HUES64 (cell line): ENCODE measurements around the gene NTRK2.

ENCODE experiments used
- H3K27ac ChIP-seq: 2 replicates; pipeline ENCODE4 v1.7.0; 2013; ENCODE audit warnings: low read depth, low read length, inconsistent platforms
- H3K27me3 ChIP-seq: 2 replicates; pipeline ENCODE4 v1.6.1; 2013; ENCODE audit warnings: mild to moderate bottlenecking, low read length; ENCODE audit not compliant: insufficient read depth
- H3K36me3 ChIP-seq: 2 replicates; pipeline ENCODE4 v1.6.1; 2013; ENCODE audit warnings: mild to moderate bottlenecking, low read length; ENCODE audit not compliant: insufficient read depth
- H3K4me1 ChIP-seq: 2 replicates; pipeline ENCODE4 v1.6.1; 2013; ENCODE audit warnings: mild to moderate bottlenecking, low read length, moderate library complexity; ENCODE audit not compliant: insufficient read depth
- H3K4me3 ChIP-seq: 2 replicates; pipeline ENCODE4 v1.5.1; 2013; ENCODE audit warnings: mild to moderate bottlenecking, low read length, moderate library complexity
- H3K9ac ChIP-seq: 2 replicates; pipeline ENCODE4 v1.6.1; 2013; ENCODE audit warnings: mild to moderate bottlenecking, low read depth, low read length
- H3K9me3 ChIP-seq: 2 replicates; pipeline ENCODE4 v1.6.1; 2013; ENCODE audit warnings: low read depth, low read length; ENCODE audit not compliant: insufficient read depth
- WGBS: fragments of 150-250, 120-280 bp; methylation state at CpG from one replicate; pipeline ENCODE4 v1.1.7; 2013; ENCODE audit warnings: missing lambda C conversion rate; 5-methylcytosine and 5-hydroxymethylcytosine counted together

NTRK2 gene

DNA sequence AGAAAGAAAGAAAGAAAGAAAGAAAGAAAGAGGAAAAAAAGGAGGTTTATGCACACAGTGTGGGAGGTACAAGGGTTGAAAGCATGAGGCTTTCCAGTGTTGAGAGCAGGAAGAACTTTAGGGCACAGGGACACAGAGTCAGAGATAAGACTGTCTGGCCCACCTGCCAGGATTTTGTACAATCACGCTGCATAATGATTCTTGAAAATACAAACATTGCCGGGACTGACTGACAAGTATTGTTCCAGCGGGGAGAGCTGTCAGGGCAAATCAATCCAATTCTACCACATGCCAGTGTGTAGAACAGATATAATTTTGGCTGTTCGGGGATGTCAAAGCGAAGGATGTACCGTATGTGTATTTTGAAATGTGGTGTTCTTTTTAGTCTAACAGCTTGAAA is 254.7 kb downstream of the NTRK2 start:
- H3K4me3 ChIP-seq: no peak overlapping the region

GRCh38 chr9:84925225-84925872 is 255.8 kb downstream of the NTRK2 start:
- 88% methylated on average over 7 of the region's 7 CpGs for WGBS
- Histone ChIP-seq H3K27me3 (no peaks in the 10 kb centered on the region), H3K4me1 (no peaks in the 10 kb centered on the region), H3K9ac (no peak overlapping the region), H3K9me3 (no peaks in the 10 kb centered on the region), H3K4me3 (no peak overlapping the region), H3K36me3 (no peaks in the 10 kb centered on the region), H3K27ac (no peak overlapping the region)

More for the DNA sequence above, 254.7 kb downstream of the NTRK2 start:
- Histone ChIP-seq H3K27ac (no peak overlapping the region), H3K9ac (no peak overlapping the region), H3K27me3 (no peaks in the 10 kb centered on the region), H3K4me1 (no peaks in the 10 kb centered on the region), H3K36me3 (no peaks in the 10 kb centered on the region), H3K9me3 (no peaks in the 10 kb centered on the region)
- 89% methylated on average over 6 of the region's 6 CpGs for WGBS

- no peak overlapping the region for H3K27ac ChIP-seq
- WGBS: 92% methylated on average over 3 of the region's 3 CpGs
- no peak overlapping the region for H3K4me3 ChIP-seq
- H3K9ac ChIP-seq: no peak overlapping the region
- H3K9me3 ChIP-seq: no peaks in the 10 kb centered on the region
- no peaks in the 10 kb centered on the region for H3K4me1 ChIP-seq
- no peaks in the 10 kb centered on the region for H3K36me3 ChIP-seq
- no peaks in the 10 kb centered on the region for H3K27me3 ChIP-seq
Measured at GRCh38 chr9:84926793-84927192, 257.3 kb downstream of the NTRK2 start.

GRCh38 chr9:84928419-84928818 is 258.9 kb downstream of the NTRK2 start:
- 89% methylated on average over 4 of the region's 6 CpGs for WGBS
- Histone ChIP-seq H3K36me3 (no peaks in the 10 kb centered on the region), H3K4me1 (no peaks in the 10 kb centered on the region), H3K9ac (no peak overlapping the region), H3K4me3 (no peak overlapping the region), H3K27me3 (no peaks in the 10 kb centered on the region), H3K9me3 (no peaks in the 10 kb centered on the region), H3K27ac (no peak overlapping the region)

DNA sequence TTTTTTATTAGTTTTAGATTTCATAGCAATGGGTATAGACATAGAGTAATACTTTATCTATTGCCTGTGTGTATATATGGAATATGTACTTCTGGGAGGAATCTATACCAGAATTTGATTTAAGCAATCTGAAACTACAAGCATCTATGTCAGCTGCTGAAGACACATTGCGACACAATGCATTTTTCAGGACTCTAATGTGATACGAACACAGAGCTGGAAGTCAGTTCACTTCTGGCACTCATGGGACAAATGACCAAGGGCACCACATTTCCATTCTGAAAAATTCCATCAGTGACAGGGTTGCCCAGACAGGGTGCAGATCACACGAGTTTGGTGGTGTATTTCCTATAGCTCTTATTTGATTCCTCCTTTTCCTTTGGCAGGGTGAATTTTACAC is 259.5 kb downstream of the NTRK2 start:
- WGBS: 96% methylated on average over 3 of the region's 3 CpGs
- Histone ChIP-seq H3K36me3 (no peaks in the 10 kb centered on the region), H3K27ac (no peak overlapping the region), H3K27me3 (no peaks in the 10 kb centered on the region), H3K9ac (no peak overlapping the region), H3K9me3 (no peaks in the 10 kb centered on the region), H3K4me1 (no peaks in the 10 kb centered on the region), H3K4me3 (no peak overlapping the region)

- H3K4me1 ChIP-seq: peaks cover 4% of the 10 kb centered on the region; the same call in 1 of the 2 replicates
- 92% methylated on average over 6 of the region's 6 CpGs for WGBS
Measured at GRCh38 chr9:84932915-84933527, 263.5 kb downstream of the NTRK2 start.

GRCh38 chr9:84935528-84936117 is 266.1 kb downstream of the NTRK2 start:
- no peak overlapping the region for H3K4me3 ChIP-seq
- H3K27me3 ChIP-seq: no peaks in the 10 kb centered on the region
- H3K9me3 ChIP-seq: no peaks in the 10 kb centered on the region
- peaks cover 4% of the 10 kb centered on the region; the same call in 1 of the 2 replicates for H3K4me1 ChIP-seq
- no peak overlapping the region for H3K27ac ChIP-seq
- no peak overlapping the region for H3K9ac ChIP-seq
- H3K36me3 ChIP-seq: no peaks in the 10 kb centered on the region

More at GRCh38 chr9:84932915-84933527, 263.5 kb downstream of the NTRK2 start:
- no peaks in the 10 kb centered on the region for H3K36me3 ChIP-seq
- no peaks in the 10 kb centered on the region for H3K9me3 ChIP-seq
- no peak overlapping the region for H3K4me3 ChIP-seq
- H3K27me3 ChIP-seq: no peaks in the 10 kb centered on the region
- no peak overlapping the region for H3K9ac ChIP-seq
- H3K27ac ChIP-seq: no peak overlapping the region

- no peaks in the 10 kb centered on the region for H3K27me3 ChIP-seq
Measured at GRCh38 chr9:84937180-84937579, 267.7 kb downstream of the NTRK2 start.

DNA sequence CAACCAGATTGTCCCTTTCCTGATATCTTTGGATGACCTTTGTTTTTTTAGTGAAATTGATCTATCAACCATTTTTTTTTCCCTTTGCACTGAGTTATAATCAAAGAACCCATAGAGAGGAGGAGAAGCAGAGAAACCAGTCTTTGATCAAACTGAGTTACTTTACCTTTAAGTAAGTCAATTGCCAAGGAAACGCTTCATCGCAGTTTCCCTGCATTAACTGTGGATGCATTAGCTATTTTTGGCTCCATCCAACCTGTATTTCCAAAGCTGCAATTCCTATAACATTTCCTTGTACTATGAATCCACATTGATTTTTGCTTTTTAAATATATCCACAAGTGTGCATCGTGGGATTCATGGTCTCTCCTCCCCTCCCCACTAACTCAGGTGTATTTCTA is 268.1 kb downstream of the NTRK2 start:
- Histone ChIP-seq H3K9ac (no peak overlapping the region), H3K4me3 (no peak overlapping the region), H3K4me1 (peaks cover 4% of the 10 kb centered on the region; the same call in 1 of the 2 replicates), H3K9me3 (no peaks in the 10 kb centered on the region), H3K27me3 (no peaks in the 10 kb centered on the region), H3K27ac (no peak overlapping the region), H3K36me3 (no peaks in the 10 kb centered on the region)
- WGBS: 92% methylated on average over 2 of the region's 3 CpGs

More at GRCh38 chr9:84937180-84937579, 267.7 kb downstream of the NTRK2 start:
- no peak overlapping the region for H3K9ac ChIP-seq
- H3K36me3 ChIP-seq: no peaks in the 10 kb centered on the region
- H3K4me1 ChIP-seq: peaks cover 4% of the 10 kb centered on the region; the same call in 1 of the 2 replicates
- H3K4me3 ChIP-seq: no peak overlapping the region
- WGBS: 31% methylated on average over 2 of the region's 2 CpGs
- H3K9me3 ChIP-seq: no peaks in the 10 kb centered on the region
- H3K27ac ChIP-seq: no peak overlapping the region

- Histone ChIP-seq H3K9me3 (no peaks in the 10 kb centered on the region), H3K4me3 (no peak overlapping the region), H3K36me3 (no peaks in the 10 kb centered on the region), H3K9ac (no peak overlapping the region), H3K4me1 (peaks cover 4% of the 10 kb centered on the region; the same call in 1 of the 2 replicates), H3K27me3 (no peaks in the 10 kb centered on the region), H3K27ac (no peak overlapping the region)
- 92% methylated on average over 3 of the region's 3 CpGs for WGBS
Measured at GRCh38 chr9:84939774-84940173, 270.2 kb downstream of the NTRK2 start.

GRCh38 chr9:84940294-84940693 is 270.8 kb downstream of the NTRK2 start:
- Histone ChIP-seq H3K27me3 (no peaks in the 10 kb centered on the region), H3K4me1 (peaks cover 4% of the 10 kb centered on the region; the same call in 1 of the 2 replicates), H3K9ac (no peak overlapping the region), H3K9me3 (no peaks in the 10 kb centered on the region), H3K27ac (no peak overlapping the region), H3K4me3 (no peak overlapping the region), H3K36me3 (no peaks in the 10 kb centered on the region)
- 94% methylated on average over 2 of the region's 2 CpGs for WGBS
